Cardiac atrium fibroblast (primary cell): ENCODE measurements around the gene NLRP9. TPM values are rescaled to one million over a fixed set of nuclear protein-coding genes. Genes with fewer than 3 reads are reported as not detected.

Experiments
- total RNA-seq: library from RNA; depleted of rRNA; stranded (reverse); fragments of >200 nt; gene quantifications from 2 replicates; pipeline ENCODE4 v1.2.3, GENCODE V29; 2015

The NLRP9 gene
- not detected in 2 replicates for total RNA-seq

GRCh38 chr19:55738302-55738701 is at the start of gene NLRP9:
NLRP9 (minus strand) TSS chr19:55738402; CDS start chr19:55738374, 28 bp downstream.

GRCh38 chr19:55768818-55769217 is 30.6 kb upstream of the NLRP9 start, which contains the start of gene RFPL4AL1:
RFPL4AL1 (plus strand) TSS chr19:55769118; CDS start chr19:55771805, 2,687 bp downstream.

GRCh38 chr19:55758797-55759196 is 20.6 kb upstream of the NLRP9 start, which contains the start of gene RFPL4A:
RFPL4A (plus strand) TSS chr19:55759097; CDS start chr19:55761801, 2,704 bp downstream.

GRCh38 chr19:55674841-55675660 is 63.2 kb downstream of the NLRP9 start, which contains the start of gene EPN1:
EPN1 (plus strand) TSS chr19:55675226; CDS start chr19:55678628, 3,402 bp downstream.

Other genes starting within 250 kb of the NLRP9 start
- 7.0 and 7.9 TPM in 2 replicates for gene SSC5D, start 250.0 kb downstream of the NLRP9 start, total RNA-seq
- not detected in 2 replicates for gene SBK2, start 201.3 kb downstream of the NLRP9 start, total RNA-seq
- gene SBK3, start 192.9 kb downstream of the NLRP9 start, total RNA-seq, result not detected in 2 replicates
- gene ZNF579, start 157.6 kb downstream of the NLRP9 start, total RNA-seq, result 4.5 and 6.5 TPM in 2 replicates
- 2.6 and 7.6 TPM in 2 replicates for gene FIZ1, start 138.9 kb downstream of the NLRP9 start, total RNA-seq
- gene ZNF524, start 138.1 kb downstream of the NLRP9 start, total RNA-seq, result 5.4 and 8.1 TPM in 2 replicates
- 2.9 and 5.8 TPM in 2 replicates for gene ZNF865, start 132.8 kb downstream of the NLRP9 start, total RNA-seq
- gene ZNF784, start 113.8 kb downstream of the NLRP9 start, total RNA-seq, result 2.9 and 6.1 TPM in 2 replicates
- 10.0 and 22.4 TPM in 2 replicates for gene ZNF580, start 97.4 kb downstream of the NLRP9 start, total RNA-seq
- gene ZNF581, start 94.8 kb downstream of the NLRP9 start, total RNA-seq, result 20.0 and 43.3 TPM in 2 replicates
- 8.5 and 20.3 TPM in 2 replicates for gene CCDC106, start 90.2 kb downstream of the NLRP9 start, total RNA-seq
- 88.6 and 122 TPM in 2 replicates for gene U2AF2, start 83.4 kb downstream of the NLRP9 start, total RNA-seq
- 128 and 139 TPM in 2 replicates for gene EPN1, start 63.2 kb downstream of the NLRP9 start, total RNA-seq
- not detected in 2 replicates for gene RFPL4A, start 20.7 kb upstream of the NLRP9 start, total RNA-seq
- gene RFPL4AL1, start 30.7 kb upstream of the NLRP9 start, total RNA-seq, result not detected in 2 replicates
- gene NLRP11, start 93.6 kb upstream of the NLRP9 start, total RNA-seq, result not detected in 2 replicates
- gene NLRP4, start 98.1 kb upstream of the NLRP9 start, total RNA-seq, result not detected in 2 replicates
- not detected in 2 replicates for gene NLRP13, start 193.9 kb upstream of the NLRP9 start, total RNA-seq
- gene NLRP8, start 209.4 kb upstream of the NLRP9 start, total RNA-seq, result not detected in 2 replicates
- not detected in 2 replicates for gene NLRP5, start 248.4 kb upstream of the NLRP9 start, total RNA-seq